ENCODE measurements around the gene SULT4A1.

The SULT4A1 gene

GRCh38 chr22:43847376-43848289 is 14.7 kb downstream of the SULT4A1 start:
- in situ Hi-C loops (cut with HindIII; ENCODE audit: low pct_ligation_motif_present, low sequenced_read_pairs) = no loop called here
- TF ChIP-seq, protein P1, sequence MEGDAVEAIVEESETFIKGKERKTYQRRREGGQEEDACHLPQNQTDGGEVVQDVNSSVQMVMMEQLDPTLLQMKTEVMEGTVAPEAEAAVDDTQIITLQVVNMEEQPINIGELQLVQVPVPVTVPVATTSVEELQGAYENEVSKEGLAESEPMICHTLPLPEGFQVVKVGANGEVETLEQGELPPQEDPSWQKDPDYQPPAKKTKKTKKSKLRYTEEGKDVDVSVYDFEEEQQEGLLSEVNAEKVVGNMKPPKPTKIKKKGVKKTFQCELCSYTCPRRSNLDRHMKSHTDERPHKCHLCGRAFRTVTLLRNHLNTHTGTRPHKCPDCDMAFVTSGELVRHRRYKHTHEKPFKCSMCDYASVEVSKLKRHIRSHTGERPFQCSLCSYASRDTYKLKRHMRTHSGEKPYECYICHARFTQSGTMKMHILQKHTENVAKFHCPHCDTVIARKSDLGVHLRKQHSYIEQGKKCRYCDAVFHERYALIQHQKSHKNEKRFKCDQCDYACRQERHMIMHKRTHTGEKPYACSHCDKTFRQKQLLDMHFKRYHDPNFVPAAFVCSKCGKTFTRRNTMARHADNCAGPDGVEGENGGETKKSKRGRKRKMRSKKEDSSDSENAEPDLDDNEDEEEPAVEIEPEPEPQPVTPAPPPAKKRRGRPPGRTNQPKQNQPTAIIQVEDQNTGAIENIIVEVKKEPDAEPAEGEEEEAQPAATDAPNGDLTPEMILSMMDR (IDR thresholded peaks at IDR 0.05; ENCODE audit: low read depth, low read length, missing control alignments) = no peak
- DNase-seq = no peak
- Histone ChIP-seq H3K36me3 (replicated peaks) (no peaks in the 10 kb centered on the region), H3K27me3 (replicated peaks) (no peaks in the 10 kb centered on the region), H3K27ac (no peak overlapping the region), H3K4me3 (ENCODE audit: low read depth, low read length) (no peak overlapping the region)

DNA sequence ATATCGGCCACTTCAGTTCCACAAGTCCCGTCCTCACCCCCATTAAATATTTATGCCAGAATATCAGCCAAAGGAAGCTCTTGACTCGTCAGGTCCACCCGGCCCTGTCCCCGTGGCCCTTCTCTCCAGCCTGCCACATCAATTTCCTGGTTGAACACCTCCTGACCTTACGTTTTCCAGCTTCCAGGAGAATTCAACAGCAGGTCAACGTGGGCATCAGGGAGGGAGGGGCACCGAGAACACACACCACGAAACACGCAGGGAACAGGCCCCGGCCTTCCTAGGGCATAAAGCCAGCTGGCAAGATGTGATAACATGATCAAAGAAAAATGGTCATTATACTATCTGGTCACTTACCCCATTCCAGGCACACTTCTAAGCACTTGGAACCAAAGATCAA is 15.3 kb downstream of the SULT4A1 start:
- TF ChIP-seq, protein P1 (IDR thresholded peaks at IDR 0.05; ENCODE audit: low read depth, low read length, missing control alignments) = no peak
- in situ Hi-C loops (cut with HindIII; ENCODE audit: low pct_ligation_motif_present, low sequenced_read_pairs) = no loop called here
- H3K27ac ChIP-seq = no peak overlapping the region
- H3K4me3 ChIP-seq (ENCODE audit: low read depth, low read length) = no peak overlapping the region
- H3K27me3 ChIP-seq (replicated peaks) = no peaks in the 10 kb centered on the region
- no peaks in the 10 kb centered on the region for H3K36me3 ChIP-seq (replicated peaks)
- DNase-seq = no peak

- Histone ChIP-seq H3K27me3 (replicated peaks) (no peaks in the 10 kb centered on the region), H3K36me3 (replicated peaks) (no peaks in the 10 kb centered on the region), H3K27ac (no peak overlapping the region), H3K4me3 (ENCODE audit: low read depth, low read length) (no peak overlapping the region)
- TF ChIP-seq, protein P1 (IDR thresholded peaks at IDR 0.05; ENCODE audit: low read depth, low read length, missing control alignments) = no peak
- in situ Hi-C loops (cut with HindIII; ENCODE audit: low pct_ligation_motif_present, low sequenced_read_pairs) = no loop called here
- no peak for DNase-seq
Observed at GRCh38 chr22:43845981-43846380, 16.3 kb downstream of the SULT4A1 start.

- TF ChIP-seq, protein P1 (IDR thresholded peaks at IDR 0.05; ENCODE audit: low read depth, low read length, missing control alignments) = no peak
- Histone ChIP-seq H3K27me3 (replicated peaks) (no peaks in the 10 kb centered on the region), H3K27ac (no peak overlapping the region), H3K36me3 (replicated peaks) (no peaks in the 10 kb centered on the region), H3K4me3 (ENCODE audit: low read depth, low read length) (no peak overlapping the region)
- in situ Hi-C loops (cut with HindIII; ENCODE audit: low pct_ligation_motif_present, low sequenced_read_pairs) = no loop called here
- no peak for DNase-seq
Observed at GRCh38 chr22:43844560-43845545, 17.5 kb downstream of the SULT4A1 start.

- no peak overlapping the region for H3K4me3 ChIP-seq (ENCODE audit: low read depth, low read length)
- in situ Hi-C loops (cut with HindIII; ENCODE audit: low pct_ligation_motif_present, low sequenced_read_pairs) = no loop called here
- no peaks in the 10 kb centered on the region for H3K27me3 ChIP-seq (replicated peaks)
- H3K36me3 ChIP-seq (replicated peaks) = no peaks in the 10 kb centered on the region
- H3K27ac ChIP-seq = no peak overlapping the region
- TF ChIP-seq, protein P1 (IDR thresholded peaks at IDR 0.05; ENCODE audit: low read depth, low read length, missing control alignments) = no peak
- DNase-seq = no peak
Observed at GRCh38 chr22:43843783-43844530, 18.4 kb downstream of the SULT4A1 start.
